ENCODE measurements around the gene RABEP2.

DNA sequence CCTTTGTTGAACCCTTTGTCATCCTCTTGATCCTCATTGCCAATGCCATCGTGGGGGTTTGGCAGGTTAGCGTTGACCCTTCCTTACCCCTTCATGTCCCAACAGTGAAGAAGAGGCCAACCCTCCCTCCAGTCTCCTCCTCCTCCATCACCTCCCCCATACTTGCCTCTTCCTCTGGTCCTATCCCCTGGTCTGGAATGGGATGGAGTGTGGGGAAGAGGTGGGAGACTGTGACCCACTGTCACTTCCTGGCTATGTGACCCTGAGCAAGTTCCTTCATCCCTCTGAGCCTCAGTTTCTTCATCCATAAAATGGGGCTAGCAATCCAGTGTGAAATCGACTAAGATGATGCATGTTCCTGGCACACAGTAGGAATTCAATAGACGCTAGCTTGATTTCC is 44.1 kb downstream of the RABEP2 start:
- TF ChIP-seq SP1 (IDR thresholded peaks at IDR 0.05) (no peak), FOXK2 (IDR thresholded peaks at IDR 0.05) (no peak), ZNF384 (IDR thresholded peaks at IDR 0.05) (no peak), ARNT (IDR thresholded peaks at IDR 0.05) (no peak), ELF4 (IDR thresholded peaks at IDR 0.05) (no peak), NFRKB (IDR thresholded peaks at IDR 0.05) (no peak), LEF1 (IDR thresholded peaks at IDR 0.05; ENCODE audit: borderline replicate concordance) (no peak), FOXA1 (IDR thresholded peaks at IDR 0.05) (no peak), BHLHE40 (IDR thresholded peaks at IDR 0.05; ENCODE audit: borderline replicate concordance) (no peak), FOXM1 (IDR thresholded peaks at IDR 0.05; ENCODE audit: borderline replicate concordance) (no peak)
- TF ChIP-seq, protein P1, sequence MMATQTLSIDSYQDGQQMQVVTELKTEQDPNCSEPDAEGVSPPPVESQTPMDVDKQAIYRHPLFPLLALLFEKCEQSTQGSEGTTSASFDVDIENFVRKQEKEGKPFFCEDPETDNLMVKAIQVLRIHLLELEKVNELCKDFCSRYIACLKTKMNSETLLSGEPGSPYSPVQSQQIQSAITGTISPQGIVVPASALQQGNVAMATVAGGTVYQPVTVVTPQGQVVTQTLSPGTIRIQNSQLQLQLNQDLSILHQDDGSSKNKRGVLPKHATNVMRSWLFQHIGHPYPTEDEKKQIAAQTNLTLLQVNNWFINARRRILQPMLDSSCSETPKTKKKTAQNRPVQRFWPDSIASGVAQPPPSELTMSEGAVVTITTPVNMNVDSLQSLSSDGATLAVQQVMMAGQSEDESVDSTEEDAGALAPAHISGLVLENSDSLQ (IDR thresholded peaks at IDR 0.05) = no peak
